ENCODE data around the gene ANKZF1. TPM values are rescaled to one million over a fixed set of nuclear protein-coding genes. Genes with fewer than 3 reads are reported as not detected.

Gene ANKZF1
- total RNA-seq, 1 experiment from 2014 or later: 21.3 TPM

DNA sequence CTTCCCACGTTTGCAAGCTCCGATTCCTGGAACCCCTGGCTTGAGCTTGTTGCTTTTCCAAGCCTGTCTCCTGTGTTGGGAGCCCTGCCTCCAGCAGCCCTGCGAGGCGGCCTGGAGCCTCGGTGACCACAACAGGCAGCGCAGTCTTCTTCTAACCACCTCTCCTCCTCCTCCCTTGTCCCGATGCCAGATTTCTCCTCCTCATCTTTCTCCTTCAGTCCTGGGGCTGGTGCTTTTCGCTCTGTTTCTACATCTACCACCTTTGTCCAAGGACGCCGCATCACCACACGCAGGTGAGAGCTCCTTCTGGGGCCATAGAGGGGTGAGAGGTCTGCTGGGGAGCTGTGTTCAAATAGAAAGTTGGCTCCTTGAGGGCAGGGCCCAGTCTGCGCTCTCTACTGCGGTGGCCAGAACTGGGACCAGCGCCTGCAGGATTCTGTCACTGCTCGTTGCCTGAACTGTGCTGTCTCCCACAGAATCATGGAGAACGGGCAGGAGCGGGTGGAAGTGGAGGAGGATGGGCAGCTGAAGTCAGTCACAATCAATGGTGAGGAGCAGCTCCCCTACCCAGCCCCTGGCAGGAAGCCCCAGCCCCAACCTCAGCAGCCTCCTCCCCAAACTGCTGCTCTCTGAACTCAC, 53.5 kb downstream of the ANKZF1 start:
- Histone ChIP-seq H3K27me3 (no peaks in the 10 kb centered on the region), H3K9me3 (no peaks in the 10 kb centered on the region), H3K36me3 (peaks cover 34% of the 10 kb centered on the region), H3K4me3 (no peak overlapping the region)
- DNase-seq: no peak

GRCh38 chr2:219284501-219285372, 55.1 kb downstream of the ANKZF1 start:
- no peak overlapping the region for H3K4me3 ChIP-seq
- peaks cover 34% of the 10 kb centered on the region for H3K36me3 ChIP-seq
- H3K27me3 ChIP-seq: no peaks in the 10 kb centered on the region
- H3K9me3 ChIP-seq: no peaks in the 10 kb centered on the region
- no peak for DNase-seq

GRCh38 chr2:219285373-219285735, 55.7 kb downstream of the ANKZF1 start:
- Histone ChIP-seq H3K27me3 (no peaks in the 10 kb centered on the region), H3K4me3 (no peak overlapping the region), H3K9me3 (no peaks in the 10 kb centered on the region), H3K36me3 (peaks cover 32% of the 10 kb centered on the region)
- no peak for DNase-seq

DNA sequence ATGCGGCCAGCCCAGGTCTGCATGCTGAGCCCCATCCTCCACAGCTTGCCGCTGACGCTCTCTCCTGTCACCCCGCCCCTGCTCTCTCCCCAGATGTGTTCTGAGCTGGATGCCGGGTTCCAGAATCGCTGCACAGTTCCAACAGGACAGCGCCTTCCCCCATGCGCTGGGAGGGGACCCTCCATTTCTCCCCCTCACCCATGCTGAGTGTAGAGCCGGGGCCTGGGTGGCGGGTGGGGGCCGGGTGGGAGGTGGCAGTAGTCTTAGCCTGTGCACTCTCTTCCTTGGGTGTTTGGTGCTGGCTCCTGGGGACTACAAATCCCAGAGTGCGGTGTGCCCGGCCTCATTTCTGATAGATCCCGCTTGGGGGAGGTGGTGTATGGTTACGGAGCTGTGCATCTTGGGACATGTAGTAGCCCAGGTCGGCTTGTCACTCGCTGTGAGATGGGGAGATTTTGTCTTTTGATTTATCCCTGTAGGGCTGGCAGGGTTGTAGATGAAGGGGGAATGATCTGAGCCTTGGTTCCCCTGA, 56.4 kb downstream of the ANKZF1 start:
- DNase-seq: peak; percentile 42
- no peak overlapping the region for H3K4me3 ChIP-seq
- H3K27me3 ChIP-seq: no peaks in the 10 kb centered on the region
- no peaks in the 10 kb centered on the region for H3K9me3 ChIP-seq
- H3K36me3 ChIP-seq: peaks cover 26% of the 10 kb centered on the region

Other genes starting within 250 kb of the ANKZF1 start
- not detected in 2 replicates for gene FEV, start 244.6 kb upstream of the ANKZF1 start, total RNA-seq (2014; rRNA removed; shearing (Covaris generic); ENCODE audit: low replicate concordance)
- gene CRYBA2, start 236.4 kb upstream of the ANKZF1 start, total RNA-seq (2014; rRNA removed; shearing (Covaris generic); ENCODE audit: low replicate concordance): not detected in 2 replicates
- gene CFAP65, start 188.3 kb upstream of the ANKZF1 start, total RNA-seq (2014; rRNA removed; shearing (Covaris generic); ENCODE audit: low replicate concordance): 0.03 TPM in 1 of 2 replicates, not detected in the other
- 0.16 TPM in 1 of 2 replicates, not detected in the other for gene IHH, start 168.9 kb upstream of the ANKZF1 start, total RNA-seq (2014; rRNA removed; shearing (Covaris generic); ENCODE audit: low replicate concordance)
- gene NHEJ1, start 69.0 kb upstream of the ANKZF1 start, total RNA-seq (2014; rRNA removed; shearing (Covaris generic); ENCODE audit: low replicate concordance): 20.9 and 22.6 TPM in 2 replicates
- not detected in 2 replicates for gene SLC23A3, start 59.8 kb upstream of the ANKZF1 start, total RNA-seq (2014; rRNA removed; shearing (Covaris generic); ENCODE audit: low replicate concordance)
- 35.2 and 40.6 TPM in 2 replicates for gene CNPPD1, start 52.9 kb upstream of the ANKZF1 start, total RNA-seq (2014; rRNA removed; shearing (Covaris generic); ENCODE audit: low replicate concordance)
- 52.2 and 85.4 TPM in 2 replicates for gene RETREG2, start 51.5 kb upstream of the ANKZF1 start, total RNA-seq (2014; rRNA removed; shearing (Covaris generic); ENCODE audit: low replicate concordance)
- 43.3 and 72.7 TPM in 2 replicates for gene ZFAND2B, start 23.0 kb upstream of the ANKZF1 start, total RNA-seq (2014; rRNA removed; shearing (Covaris generic); ENCODE audit: low replicate concordance)
- 15.5 and 31.7 TPM in 2 replicates for gene ABCB6, start 10.8 kb upstream of the ANKZF1 start, total RNA-seq (2014; rRNA removed; shearing (Covaris generic); ENCODE audit: low replicate concordance)
- gene ATG9A, start 170 bp upstream of the ANKZF1 start, total RNA-seq (2014; rRNA removed; shearing (Covaris generic); ENCODE audit: low replicate concordance): 74.5 and 90.6 TPM in 2 replicates
- gene GLB1L, start 15.6 kb downstream of the ANKZF1 start, total RNA-seq (2014; rRNA removed; shearing (Covaris generic); ENCODE audit: low replicate concordance): 2.3 and 13.0 TPM in 2 replicates
- 14.4 and 26.0 TPM in 2 replicates for gene STK16, start 15.7 kb downstream of the ANKZF1 start, total RNA-seq (2014; rRNA removed; shearing (Covaris generic); ENCODE audit: low replicate concordance)
- not detected in 2 replicates for gene TUBA4B, start 23.4 kb downstream of the ANKZF1 start, total RNA-seq (2014; rRNA removed; shearing (Covaris generic); ENCODE audit: low replicate concordance)
- gene TUBA4A, start 24.1 kb downstream of the ANKZF1 start, total RNA-seq (2014; rRNA removed; shearing (Covaris generic); ENCODE audit: low replicate concordance): 3.1 and 7.7 TPM in 2 replicates
- gene DNAJB2, start 49.6 kb downstream of the ANKZF1 start, total RNA-seq (2014; rRNA removed; shearing (Covaris generic); ENCODE audit: low replicate concordance): 55.0 and 56.4 TPM in 2 replicates
- not detected in 2 replicates for gene PTPRN, start 79.6 kb downstream of the ANKZF1 start, total RNA-seq (2014; rRNA removed; shearing (Covaris generic); ENCODE audit: low replicate concordance)
- not detected in 2 replicates for gene RESP18, start 102.9 kb downstream of the ANKZF1 start, total RNA-seq (2014; rRNA removed; shearing (Covaris generic); ENCODE audit: low replicate concordance)
- gene DNPEP, start 158.1 kb downstream of the ANKZF1 start, total RNA-seq (2014; rRNA removed; shearing (Covaris generic); ENCODE audit: low replicate concordance): 56.4 and 73.1 TPM in 2 replicates
- 3.8 and 22.6 TPM in 2 replicates for gene DES, start 188.6 kb downstream of the ANKZF1 start, total RNA-seq (2014; rRNA removed; shearing (Covaris generic); ENCODE audit: low replicate concordance)
- 11.6 and 12.6 TPM in 2 replicates for gene SPEG, start 205.0 kb downstream of the ANKZF1 start, total RNA-seq (2014; rRNA removed; shearing (Covaris generic); ENCODE audit: low replicate concordance)

All from MG63 (cell line).